NCI-H774 (cell line): ENCODE measurements around the gene ZNF555.
"Not testable (repeated sequence)": the region's sequence is repeated elsewhere in the genome, so short reads cannot be mapped to it uniquely, and the experiment has no call there.

Source experiments
- DNase-seq: peaks from one replicate; lab custom pipeline; 2025; lab: John Stamatoyannopoulos, UW

ZNF555 gene

DNA sequence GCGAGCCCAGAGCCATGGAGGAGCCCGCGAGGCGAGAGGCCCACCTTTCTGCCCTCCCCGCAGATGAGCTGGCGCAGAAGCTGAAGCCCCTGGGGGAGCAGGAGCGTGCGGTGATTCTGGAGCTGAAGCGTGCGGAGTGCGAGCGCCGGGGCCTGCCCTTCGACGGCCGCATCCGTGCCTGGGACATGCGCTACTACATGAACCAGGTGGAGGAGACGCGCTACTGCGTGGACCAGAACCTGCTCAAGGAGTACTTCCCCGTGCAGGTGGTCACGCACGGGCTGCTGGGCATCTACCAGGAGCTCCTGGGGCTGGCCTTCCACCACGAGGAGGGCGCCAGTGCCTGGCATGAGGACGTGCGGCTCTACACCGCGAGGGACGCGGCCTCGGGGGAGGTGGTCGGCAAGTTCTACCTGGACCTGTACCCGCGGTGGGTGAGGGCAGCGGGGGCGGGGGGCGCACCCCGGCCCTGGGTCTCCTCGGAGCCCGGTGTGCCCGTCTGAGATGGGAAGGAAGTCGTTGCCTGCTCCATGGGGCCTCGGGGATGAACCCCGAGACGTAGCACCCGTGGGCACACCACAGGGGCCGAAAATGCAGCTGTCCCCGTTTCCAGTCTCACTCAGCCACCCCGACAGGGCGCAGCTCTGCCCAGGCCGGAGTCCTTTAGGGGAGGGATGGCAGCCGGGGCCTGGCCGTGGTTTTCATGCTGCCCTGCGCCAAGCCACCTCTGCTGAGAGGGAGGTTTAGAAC, 33.7 kb upstream of the ZNF555 start:
- no peak for DNase-seq

- no peak for DNase-seq
These were observed 32.9 kb upstream of the ZNF555 start for GRCh38 chr19:2808129-2808941.

GRCh38 chr19:2809387-2810140, 31.7 kb upstream of the ZNF555 start:
- no peak for DNase-seq

DNA sequence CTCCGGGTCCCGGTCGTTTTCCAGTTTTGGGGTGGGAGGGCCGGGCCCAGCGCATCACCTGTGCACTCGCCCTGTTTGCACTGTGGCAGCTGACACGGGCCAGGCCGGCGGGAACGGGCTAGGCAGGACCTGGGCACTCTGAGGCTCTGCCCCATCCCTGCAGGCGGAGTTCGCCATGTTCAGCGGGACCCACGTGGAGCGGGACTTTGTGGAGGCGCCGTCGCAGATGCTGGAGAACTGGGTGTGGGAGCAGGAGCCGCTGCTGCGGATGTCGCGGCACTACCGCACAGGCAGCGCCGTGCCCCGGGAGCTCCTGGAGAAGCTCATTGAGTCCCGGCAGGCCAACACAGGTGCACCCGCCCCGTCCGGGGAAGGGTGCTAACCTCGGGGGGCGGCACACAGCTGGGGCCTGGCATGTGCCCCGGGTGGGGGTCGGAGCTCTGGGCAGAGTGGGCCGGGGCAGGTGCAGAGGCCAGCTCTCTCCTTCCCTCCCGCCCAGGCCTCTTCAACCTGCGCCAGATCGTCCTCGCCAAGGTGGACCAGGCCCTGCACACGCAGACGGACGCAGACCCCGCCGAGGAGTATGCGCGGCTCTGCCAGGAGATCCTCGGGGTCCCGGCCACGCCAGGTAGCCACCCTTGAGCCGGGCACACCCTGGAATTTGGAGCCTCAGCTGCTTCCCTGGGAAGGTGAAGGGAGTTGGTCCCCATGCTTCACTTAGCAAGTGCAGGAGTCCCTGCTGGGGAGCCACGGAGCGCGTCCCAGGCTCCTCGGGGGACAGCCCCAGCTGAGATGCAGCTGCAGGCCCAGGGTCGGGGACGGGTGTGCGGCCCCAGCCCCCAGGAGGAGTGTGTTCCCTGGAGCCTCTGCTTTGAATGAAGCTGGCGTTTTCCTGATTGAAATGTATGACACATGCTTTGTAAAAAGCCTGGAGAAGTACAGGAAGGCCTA, 30.9 kb upstream of the ZNF555 start:
- DNase-seq: no peak

DNA sequence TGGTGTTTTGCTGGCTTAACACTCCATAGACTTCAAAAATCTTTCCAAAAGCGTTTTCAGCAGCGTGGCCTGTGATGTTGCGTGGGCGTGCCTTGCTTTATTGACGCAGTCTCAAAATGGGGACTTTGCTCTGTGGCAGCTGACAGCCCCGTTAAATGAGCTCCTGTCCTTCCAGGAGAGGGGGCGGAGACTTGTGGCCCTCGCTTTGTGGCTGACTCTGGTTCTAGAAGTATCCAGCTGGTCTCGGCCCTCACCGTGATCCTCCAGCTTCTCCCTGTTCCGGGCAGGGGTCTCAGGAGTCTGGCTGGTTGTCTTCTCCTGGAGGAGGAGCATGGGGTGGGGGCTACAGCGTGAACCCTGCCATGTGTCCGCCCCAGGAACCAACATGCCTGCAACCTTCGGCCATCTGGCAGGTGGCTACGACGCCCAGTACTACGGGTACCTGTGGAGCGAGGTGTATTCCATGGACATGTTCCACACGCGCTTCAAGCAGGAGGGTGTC, 30.0 kb upstream of the ZNF555 start:
- no peak for DNase-seq

GRCh38 chr19:2811735-2812413, 29.4 kb upstream of the ZNF555 start:
- no peak for DNase-seq

GRCh38 chr19:2812414-2813234, 28.7 kb upstream of the ZNF555 start:
- DNase-seq: no peak

GRCh38 chr19:2813235-2814160, 27.8 kb upstream of the ZNF555 start:
- no peak for DNase-seq

DNA sequence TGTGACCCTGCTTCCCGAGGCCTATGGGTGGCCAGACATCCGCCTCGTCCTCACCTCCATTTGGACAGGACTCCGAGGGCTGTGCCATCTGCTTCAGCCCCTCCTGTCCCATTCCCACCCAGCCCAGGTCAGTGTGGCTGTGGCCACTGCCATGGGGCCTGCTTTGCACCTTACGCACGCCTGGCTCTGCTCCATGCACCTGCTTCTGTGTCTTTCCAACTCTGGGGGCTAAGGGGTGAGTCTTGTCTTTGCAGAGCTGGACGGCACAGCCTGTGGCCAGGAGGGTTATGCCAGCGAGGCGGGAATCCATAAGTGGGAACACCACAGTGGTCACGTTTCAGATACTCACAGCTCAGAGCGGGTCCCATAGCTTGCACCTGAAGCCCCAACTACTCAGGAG, 26.8 kb upstream of the ZNF555 start:
- DNase-seq: no peak

DNA sequence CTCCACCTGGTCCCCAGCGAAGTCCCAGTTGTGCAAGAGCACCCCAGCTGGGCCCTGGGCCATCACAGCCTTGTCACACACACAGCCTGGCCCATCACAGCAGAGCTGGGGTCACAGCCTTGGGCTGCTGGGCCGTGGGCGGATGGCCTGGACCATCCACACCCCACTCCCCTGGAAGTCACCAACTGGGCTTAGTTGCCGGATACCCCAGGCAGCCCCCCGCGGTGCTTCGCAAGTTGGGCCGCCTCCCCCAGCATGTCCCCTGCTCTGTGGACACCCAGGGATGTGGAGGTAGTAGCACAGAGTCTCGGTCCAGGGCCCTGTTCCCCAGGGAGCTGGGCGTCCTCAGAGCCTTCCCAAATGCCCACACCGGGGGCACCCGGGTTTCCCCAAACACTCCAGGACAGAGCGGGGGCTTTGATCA, 26.1 kb upstream of the ZNF555 start:
- no peak for DNase-seq

- no peak for DNase-seq
These were observed 25.4 kb upstream of the ZNF555 start for GRCh38 chr19:2815923-2816322.

DNA sequence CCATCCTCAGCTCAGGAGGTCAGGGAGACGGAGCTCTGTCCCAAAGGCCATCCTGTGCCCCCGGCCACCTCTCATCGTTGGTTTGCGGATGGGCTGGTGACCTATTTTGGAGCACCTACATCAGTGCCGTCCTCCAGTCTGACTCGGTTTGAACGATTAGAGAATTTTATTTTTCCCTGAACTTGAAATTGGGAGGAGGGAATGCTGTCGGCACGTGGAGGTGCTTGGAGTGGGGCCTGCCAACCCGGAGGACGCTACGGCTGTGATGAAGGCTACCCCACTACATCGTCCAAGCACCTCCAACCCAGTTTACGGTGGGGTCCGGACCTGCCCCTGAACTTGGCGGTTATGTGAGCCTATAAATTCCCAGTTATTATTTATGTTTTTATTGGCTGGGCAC, 24.6 kb upstream of the ZNF555 start:
- no peak for DNase-seq

DNA sequence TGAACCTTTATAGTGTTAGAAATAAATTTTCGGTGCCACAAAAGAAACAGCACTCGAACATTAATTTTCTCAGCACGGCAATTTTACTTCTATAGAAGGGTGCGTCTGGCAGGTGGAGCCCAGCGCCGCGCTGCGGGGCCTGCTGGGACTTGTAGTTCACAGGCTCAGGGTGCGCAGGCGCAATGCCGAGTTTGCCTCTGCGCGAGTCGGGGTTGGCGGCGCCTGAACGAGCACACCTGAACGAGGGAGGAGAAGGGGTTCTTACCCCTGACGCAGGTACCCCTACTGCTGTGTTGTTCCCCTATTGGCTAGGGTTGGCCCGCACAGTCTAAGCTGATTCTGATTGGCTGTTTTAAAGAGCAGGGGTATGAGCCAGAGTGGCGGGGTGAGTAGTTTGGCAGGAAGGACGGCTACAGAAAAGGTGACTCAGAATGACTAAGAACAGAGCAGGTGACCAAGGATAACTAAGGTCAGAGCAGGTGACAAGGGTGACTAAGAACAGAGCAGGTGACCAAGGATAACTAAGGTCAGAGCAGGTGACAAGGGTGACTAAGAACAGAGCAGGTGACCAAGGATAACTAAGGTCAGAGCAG, 23.9 kb upstream of the ZNF555 start:
- not testable (repeated sequence) for DNase-seq

DNA sequence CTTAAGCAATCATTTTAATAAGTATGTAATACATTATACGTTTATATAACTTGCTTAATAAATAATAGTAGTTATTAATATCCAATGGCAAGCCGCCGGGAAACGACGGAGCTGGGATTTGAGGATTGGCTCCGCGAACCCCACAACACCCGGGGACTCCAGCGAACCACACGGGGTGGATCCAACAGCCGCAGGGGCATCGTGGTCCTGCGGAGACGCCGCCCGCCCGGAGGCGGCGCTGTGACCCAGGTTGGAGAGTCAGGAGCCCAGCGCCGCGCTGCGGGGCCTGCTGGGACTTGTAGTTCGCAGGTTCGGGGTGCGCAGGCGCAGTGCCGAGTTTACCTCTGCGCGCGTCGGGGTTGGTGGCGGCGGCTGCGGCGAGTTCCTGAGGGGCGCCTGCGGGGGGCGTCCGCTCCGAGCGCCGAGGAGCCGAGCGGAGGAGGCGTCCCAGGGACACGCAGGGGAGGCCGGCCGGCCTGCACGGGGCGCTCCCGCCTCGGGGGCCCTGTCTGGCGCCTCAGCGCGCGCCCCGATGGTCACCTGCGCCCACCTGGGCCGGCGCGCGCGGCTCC, 21.6 kb upstream of the ZNF555 start, which contains the start of gene ZNF554:
ZNF554 (plus strand) TSS at position 329 of the 572 bp plus-strand sequence; CDS start at position 533, 204 bp downstream.
- DNase-seq: peak; percentile 92

- no peak for DNase-seq
These were observed 21.1 kb upstream of the ZNF555 start for GRCh38 chr19:2820112-2820702.

GRCh38 chr19:2822846-2823245, 18.4 kb upstream of the ZNF555 start:
- DNase-seq: no peak

DNA sequence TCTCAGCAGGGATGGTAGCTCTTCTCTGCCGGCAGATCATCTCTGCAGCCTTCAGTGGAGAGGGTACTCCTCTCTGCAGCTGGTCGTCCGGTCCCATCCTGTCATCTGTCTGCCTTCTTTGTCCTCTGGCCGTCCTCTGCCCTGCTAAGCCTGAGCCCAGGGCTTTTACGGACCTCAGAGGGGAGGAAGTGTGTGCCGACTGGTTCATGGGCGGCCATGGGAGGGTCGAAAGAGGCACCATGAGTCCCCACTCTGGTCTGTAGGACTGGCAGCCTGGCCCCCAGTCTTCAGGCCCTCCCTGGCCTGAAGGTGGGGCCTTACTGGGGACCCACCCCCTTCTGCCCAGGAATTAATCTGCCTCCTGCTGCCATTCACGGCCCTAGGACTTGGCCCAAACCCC, 17.6 kb upstream of the ZNF555 start:
- DNase-seq: no peak
